HG02571 (cell line): ENCODE measurements around the gene CNP.

Experiments used
- ATAC-seq: cut with Tn5 transposase; IDR thresholded peaks from one replicate; pipeline ENCODE4 v1.9.1; 2021; ENCODE audit warnings: mild to moderate bottlenecking, moderate library complexity; ENCODE audit not compliant: unreplicated experiment

CNP gene

DNA sequence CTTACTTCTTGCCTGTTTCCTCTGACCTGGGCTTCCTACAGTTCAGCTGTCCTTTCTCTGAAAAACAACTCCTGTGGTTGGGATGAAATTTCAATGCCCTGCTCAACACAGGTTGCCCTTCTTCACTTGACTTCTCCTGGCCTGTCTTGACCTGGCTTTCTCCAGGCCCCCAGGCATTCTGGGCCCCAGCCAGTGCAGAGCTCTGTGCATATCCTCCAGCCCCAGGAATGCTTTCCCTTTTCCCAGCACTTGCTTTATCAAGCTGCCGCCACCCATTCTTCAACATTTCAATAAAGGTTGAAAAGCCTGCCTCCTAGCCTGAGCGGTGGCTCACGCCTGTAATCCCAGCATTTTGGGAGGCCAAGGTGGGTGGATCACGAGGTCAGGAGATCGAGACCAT is 25.4 kb upstream of the CNP start:
- no peak for ATAC-seq

DNA sequence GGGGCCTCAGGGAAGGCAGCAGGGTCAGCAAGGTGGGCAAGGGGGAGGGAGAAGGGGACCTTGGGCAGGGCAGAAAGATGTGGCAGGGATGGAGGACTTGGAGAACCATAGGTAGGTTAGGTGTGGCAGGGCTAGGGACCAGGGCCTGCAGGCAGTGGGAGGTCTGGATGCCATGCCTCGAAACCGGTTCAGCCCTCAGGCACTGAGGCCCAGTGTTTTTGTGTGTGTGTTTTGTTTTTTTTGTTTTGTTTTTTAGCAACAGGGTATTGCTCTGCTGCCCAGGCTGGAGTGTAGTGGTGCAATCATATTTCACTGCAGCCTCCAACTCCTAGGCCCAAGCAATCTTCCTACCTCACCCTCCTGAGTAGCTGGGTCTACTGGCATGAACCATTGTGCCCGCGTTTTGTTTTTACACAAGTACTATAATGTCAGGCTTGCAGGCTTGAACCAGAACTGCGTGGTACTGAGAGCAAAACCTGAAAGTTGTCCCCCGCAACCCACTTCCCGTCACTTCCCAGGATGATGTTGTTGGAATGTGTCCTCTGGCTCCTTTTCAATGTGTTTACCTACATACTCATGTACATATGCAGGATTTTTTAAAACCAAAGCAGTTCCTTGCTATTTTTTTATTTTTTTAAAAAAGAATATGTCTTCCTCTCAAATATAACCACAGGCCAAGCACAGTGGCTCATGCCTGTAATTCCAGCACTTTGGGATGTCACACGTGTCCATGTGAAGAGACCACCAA is 23.8 kb upstream of the CNP start:
- no peak for ATAC-seq

DNA sequence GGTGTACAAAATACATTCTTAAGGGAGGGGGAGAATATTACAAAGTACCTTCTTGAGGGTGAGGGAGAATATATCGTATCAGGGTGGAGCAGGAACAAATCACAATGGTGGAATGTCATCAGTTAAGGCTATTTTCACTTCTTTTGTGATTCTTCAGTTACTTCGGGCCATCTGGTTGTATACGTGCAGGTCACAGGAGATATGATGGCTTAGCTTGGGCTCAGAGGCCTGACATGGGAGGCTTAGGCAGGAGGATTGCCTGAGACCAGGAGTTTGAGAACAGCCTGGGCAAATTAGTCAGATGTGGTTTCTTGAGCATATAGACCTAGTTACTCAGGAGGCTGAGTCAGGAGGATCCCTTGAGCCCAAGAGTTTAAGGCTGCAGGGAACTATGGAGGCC is 23.1 kb upstream of the CNP start:
- ATAC-seq = no peak

DNA sequence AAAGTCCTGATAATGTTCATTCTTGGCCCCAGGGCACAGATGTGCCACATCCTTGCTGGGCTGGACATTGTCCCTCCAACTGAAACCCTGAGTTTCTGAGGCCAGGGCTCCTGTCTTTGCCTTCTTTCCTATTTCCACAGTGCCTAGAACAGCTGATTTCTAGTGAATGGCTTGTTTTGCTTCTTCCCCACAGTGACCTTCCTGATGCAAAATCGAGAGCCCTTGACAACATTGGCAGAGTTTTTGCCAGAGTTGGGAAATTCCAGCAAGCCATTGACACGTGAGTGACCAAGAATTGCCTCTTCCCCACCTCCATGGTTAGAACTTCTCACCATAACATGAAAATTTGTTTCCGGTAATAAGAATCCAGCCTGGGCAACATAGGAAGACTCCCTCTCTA is 21.7 kb upstream of the CNP start:
- ATAC-seq = no peak

DNA sequence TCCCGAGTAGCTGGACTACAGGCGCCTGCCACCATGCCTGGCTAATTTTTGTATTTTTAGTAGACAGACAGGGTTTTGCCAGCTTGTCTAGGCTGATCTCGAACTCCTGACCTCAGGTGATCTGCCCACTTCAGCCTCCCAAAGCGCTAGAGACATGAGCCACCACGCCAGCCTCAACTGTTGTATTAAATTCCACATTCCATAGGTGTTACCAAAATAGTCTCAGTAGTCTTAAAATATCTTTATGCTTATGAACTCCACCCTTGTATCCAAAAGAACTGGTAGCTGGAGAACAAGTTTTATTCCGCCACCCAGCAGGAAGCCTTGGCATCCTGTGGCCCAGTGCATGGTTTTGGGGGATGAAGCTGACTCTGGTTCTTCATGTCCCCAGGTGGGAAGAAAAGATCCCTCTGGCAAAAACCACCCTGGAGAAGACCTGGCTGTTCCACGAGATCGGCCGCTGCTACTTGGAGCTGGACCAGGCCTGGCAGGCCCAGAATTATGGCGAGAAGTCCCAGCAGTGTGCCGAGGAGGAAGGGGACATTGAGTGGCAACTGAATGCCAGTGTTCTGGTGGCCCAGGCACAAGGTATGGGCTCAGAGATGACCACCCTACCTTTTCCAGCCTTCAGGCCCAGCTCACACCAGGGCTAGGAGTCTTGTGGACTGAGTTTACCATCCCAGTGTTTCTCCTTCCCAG is 17.7 kb upstream of the CNP start:
- no peak for ATAC-seq

DNA sequence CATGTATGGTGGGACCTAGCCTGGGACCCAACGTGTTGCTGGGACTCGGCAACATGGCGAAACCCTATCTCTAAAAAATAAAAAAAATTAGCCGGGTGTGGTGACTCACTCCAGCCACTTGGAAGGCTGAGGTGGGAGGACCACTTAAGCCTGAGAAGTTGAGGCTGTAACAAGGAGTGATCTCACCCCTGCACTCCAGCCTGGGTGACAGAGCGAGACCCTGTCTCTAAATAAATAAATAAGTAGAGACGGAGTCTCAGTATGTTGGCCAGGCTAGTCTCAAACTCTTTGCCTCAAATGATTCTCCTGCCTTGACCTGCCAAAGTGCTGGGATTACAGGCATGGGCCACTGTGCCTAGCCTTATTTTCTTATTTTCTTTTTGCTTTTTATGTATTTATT is 10.1 kb upstream of the CNP start:
- ATAC-seq = no peak

DNA sequence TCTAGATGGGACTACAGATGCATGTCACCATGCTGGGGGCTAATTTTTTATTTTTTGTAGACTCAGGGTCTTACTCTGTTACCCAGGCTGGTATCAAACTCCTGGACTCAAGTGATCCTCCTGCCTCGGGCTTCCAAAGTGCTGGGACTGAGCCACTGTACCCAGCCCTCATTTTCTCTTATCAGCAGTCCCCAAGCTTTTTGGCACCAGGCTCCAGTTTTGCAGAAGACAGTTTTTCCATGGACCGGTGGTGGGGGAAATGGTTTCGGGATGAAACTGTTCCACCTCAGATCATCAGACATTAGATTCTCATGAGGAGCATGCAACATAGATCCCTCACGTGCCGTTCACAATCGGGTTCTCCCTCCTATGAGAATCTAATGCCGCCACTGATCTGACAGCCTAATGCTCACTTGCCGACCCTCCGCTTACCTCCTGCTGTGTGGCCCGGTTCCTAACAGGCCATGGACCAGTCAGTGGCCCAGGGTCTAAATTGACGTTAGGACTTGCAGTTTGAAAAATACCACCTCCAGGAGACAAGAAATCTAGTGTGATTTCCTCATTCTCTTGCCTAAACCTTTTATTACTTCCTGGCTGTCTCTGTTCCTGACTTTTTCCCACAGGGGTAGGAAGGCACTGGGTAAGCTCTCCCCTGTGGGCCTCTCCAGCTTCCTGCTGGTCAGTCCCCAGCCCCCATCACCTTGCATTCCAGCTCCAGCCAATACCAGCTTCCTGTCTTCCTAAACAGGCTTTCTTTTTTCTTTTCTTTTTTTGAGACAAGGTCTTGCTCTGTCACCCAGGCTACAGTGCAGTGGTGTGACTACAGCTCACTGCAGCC is 9.3 kb upstream of the CNP start:
- no peak for ATAC-seq

DNA sequence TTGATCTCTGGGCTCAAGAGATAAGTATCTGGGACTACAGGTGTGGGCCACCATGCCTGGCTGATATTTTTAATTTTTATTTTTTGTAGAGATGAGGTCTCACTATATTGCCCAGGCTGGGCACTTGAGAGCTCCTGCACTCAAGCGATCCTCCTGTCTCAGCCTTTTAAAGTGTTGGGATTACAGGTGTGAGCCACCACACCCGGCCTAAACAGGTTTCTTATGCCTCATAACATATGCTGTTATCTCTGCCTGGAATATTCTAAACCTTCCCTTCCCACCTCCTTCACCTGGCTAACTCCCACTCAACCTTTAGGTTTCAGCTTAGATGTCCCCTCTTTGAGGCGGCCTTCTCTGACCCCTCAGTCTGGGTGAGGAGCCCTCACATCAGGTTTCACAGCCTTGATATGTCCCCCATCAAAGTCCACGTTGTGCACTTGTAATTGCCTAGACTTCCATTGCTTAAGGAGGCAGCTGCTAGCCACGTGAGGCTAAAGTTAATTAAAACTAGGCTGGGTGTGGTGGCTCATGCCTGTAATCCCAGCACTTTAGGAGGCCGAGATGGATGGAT is 8.6 kb upstream of the CNP start:
- no peak for ATAC-seq

DNA sequence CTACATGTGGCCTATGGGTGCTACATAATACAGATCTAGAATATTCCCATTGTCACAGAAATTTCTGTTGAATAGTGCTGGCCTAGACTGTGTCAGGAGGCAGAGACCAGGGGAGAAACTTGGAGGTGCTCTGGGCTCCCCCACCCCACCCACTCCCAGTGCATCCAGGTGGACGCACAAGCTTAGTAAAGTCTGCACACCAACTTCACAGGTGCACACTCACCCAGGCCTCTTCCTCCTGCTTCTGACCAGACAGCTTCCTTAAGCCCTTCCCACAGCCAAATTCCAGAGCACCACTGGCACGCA is 7.6 kb upstream of the CNP start:
- no peak for ATAC-seq

DNA sequence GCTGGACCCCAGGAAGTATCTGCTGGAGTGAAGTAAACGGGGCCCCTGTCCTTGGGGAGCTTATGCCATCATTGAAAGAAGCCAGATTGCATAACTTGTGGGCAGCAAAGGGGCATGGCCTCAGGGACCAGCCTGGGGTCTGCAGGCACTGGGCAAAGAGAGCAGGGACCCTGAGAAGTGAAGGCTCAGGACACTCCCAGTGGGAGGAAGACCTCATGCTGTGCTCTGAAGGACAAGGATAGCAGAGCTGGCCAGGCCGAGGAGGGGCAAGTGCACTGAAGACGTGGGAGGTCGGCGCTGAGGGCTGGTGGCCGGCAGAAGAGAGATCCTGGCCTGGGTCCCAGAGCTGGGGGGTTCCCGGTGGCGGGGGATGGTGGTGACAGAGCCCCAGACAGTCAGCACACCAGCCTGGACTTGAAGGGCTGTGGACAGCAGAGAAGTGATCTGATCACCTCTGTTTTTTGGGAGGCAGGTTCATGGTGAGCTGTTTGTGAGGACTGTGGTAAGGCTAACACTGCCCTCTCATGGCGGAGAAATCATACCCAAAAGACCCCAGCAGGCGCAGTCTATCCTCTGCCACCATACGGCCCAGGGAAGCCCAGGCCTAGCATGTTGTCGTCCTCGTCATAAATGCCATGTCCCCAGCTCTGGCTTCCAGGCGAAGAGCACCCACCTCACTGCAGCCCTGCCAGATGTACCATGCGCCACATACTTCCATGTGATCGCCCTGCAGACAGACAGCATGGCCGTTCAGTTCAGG is 7.1 kb upstream of the CNP start:
- no peak for ATAC-seq

DNA sequence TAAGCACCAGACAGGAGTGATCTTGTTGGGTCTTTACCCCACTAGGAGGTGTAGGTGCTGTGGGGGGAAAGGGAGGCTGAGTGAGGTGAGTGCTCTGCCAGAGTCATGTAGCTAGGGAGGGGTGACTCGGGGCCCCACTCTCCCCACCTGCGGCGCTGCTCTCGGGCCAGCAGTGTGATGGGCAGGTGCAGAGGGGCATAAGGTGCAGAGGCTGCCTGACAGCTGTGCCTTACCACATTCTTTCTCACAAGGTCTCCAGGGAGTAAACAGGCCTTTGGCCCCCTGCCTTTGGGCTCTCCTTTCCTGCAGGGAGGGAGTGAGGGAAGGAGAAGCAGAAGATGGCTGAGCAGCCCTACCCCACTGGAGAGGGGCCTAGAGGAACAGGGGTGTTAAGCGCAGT is 4.5 kb upstream of the CNP start:
- ATAC-seq = no peak

DNA sequence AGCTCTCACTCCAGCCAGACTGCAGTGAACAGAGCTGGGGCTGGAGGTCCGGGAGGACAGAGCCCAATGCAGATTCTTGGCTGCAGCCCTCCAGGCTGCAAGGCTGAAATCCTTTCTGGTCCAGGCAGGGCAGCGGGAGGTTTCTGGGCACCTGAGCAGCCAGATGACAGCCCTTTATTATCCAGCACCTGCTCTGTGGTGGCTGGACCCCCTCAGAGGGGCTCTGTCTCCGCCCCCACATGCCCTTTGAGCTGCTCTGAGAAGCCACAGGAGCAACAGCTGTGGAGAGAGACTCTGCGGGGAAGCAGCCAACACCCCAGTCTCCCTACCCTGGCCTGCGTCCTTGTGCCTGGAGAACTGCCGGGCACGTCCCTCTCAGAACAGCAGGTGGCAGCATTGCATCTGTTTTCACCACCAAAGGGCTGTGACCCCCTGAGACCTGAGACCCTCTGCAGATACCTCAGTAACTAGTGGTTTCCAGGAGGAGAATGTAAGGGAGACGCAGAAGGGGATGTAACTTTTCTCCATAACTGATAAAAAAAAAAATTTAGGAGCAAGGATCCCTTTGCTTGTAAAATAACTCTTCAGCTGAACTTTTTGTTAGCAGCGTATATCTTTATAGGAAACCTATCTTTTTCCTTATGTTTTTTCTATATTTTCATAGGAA is 3.7 kb upstream of the CNP start:
- no peak for ATAC-seq

DNA sequence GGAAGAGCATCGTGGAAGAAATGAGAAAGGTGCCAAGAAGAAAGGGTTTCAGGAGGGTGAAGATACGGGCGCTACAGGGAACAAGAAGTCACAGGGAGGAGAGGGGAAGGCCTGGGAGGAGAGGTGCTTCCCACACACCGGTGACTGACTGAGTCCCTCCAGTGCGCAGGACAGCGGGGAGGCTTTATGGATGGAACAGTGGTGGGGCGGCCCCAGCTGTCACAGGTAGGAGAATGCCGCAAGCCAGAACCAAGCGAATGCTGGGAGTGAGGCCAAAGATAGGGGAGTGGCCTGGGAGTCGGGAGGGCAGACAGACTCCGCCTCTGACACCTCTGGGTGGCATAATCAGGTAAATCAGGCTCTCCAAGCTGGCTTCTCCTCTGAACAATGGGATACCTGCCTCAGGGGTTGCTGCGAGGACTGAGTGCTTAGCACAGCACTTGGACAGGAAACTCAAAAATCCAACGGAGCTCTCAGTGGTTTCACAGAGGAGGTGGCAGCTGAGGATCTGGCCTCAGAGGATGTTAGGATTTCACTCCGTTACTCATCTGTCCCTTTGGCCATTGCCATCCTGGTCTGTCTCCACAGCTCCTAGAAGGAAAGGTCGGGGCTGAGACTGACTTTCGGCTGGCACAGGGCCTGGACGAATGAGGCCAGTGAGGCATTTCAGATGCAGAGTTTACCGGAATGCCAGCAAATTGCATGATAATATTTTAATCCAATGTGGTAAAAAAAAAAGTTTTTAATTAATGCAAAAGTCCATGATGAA is 717 bp upstream of the CNP start:
- ATAC-seq = peak; percentile 46

DNA sequence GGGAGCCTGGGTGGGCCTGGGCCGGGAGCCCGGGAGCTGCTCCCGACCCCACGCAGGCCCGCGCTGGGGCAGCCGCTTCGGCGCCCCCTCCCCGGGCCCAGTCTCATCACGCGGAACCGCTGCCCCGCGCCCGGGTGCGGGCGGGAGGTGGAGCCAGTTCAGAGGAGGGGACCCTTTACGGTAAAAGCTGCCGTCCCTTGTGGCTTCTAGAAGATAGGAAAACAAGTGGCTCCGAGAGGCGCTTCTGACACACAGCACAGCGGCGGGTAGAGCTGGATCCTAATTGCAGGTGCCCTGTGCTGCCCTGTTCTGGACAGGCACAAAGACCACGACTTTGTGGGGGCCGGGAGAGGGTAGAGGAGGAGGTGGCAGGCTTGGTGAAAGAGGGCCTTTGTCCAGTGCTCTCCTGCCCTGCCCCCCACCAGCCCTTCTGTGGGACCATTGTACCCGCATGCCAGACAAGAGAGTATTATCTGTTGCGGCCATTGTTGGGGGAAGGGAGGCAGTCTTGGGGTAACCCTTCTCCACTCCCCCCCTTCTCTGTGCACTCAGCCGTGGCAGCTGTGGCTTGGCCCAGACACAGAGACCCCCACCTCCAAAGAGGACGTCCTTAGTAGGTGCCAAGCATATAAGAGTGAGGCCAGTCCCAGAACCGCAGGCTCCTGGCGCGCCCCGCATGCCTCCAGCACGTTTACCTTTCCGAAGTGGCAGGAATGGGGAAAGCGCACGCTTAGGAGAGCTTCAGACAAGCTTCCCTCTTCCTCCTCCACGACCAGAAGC is 736 bp downstream of the CNP start:
- peak; percentile 9 for ATAC-seq

DNA sequence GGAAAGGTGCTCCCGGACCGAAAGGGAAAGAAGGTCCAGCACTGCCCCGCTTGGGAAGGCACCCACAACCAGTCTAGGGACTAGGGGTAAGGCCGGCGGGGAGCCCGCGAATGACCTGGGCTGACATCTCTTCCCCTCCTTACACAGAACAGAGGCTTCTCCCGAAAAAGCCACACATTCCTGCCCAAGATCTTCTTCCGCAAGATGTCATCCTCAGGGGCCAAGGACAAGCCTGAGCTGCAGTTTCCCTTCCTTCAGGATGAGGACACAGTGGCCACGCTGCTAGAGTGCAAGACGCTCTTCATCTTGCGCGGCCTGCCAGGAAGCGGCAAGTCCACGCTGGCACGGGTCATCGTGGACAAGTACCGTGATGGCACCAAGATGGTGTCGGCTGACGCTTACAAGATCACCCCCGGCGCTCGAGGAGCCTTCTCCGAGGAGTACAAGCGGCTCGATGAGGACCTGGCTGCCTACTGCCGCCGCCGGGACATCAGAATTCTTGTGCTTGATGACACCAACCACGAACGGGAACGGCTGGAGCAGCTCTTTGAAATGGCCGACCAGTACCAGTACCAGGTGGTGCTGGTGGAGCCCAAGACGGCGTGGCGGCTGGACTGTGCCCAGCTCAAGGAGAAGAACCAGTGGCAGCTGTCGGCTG is 1.5 kb downstream of the CNP start:
- ATAC-seq = no peak

DNA sequence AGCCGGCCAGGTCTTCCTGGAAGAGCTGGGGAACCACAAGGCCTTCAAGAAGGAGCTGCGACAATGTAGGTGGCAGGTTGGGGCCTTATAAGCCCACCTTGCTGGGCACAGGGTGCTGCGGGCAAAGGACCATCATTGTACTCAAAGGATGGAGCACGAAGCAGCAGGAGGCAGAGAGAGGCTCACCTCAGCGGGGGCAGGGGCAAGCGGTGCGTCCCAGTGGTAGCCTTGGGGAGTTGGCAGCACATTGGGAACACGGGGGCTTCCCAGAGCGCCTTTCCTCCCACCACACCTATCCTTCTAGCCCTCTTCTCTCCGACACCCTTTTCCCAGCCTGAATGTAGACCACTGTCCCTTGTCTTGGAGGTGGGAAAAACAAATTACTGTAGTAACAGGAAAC is 2.1 kb downstream of the CNP start:
- no peak for ATAC-seq

DNA sequence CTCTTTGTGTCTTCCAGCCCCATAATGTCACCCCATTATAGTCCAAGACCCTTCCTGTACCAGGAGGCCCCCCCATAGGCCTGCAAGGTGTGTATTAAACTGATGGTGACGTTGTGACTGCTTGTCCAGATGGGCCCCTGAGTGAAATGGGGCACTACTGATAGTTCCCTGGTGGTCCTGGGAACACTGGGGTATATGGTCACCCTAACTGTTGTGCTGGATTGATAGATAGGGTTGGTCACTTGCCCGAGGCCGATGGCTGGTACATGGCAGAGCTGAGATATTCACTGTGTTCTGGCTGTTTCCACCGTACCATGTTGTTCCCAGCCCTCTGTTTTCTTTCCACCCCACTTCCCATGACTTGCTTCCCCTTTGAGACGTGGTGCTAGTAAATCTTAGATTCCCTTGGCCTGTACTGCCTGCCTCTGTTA is 4.3 kb downstream of the CNP start:
- ATAC-seq = no peak
